Measurements from ENCODE around the gene PELI2. TPM values are rescaled to one million over a fixed set of nuclear protein-coding genes. Genes with fewer than 3 reads are reported as not detected.

The PELI2 gene, protein sequence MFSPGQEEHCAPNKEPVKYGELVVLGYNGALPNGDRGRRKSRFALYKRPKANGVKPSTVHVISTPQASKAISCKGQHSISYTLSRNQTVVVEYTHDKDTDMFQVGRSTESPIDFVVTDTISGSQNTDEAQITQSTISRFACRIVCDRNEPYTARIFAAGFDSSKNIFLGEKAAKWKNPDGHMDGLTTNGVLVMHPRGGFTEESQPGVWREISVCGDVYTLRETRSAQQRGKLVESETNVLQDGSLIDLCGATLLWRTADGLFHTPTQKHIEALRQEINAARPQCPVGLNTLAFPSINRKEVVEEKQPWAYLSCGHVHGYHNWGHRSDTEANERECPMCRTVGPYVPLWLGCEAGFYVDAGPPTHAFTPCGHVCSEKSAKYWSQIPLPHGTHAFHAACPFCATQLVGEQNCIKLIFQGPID
- 0.72 to 1.3 TPM (median 0.93 TPM) in 5 replicates for total RNA-seq (2022; extraction: Qiagen RNA extraction; ENCODE audit: low read depth)

DNA sequence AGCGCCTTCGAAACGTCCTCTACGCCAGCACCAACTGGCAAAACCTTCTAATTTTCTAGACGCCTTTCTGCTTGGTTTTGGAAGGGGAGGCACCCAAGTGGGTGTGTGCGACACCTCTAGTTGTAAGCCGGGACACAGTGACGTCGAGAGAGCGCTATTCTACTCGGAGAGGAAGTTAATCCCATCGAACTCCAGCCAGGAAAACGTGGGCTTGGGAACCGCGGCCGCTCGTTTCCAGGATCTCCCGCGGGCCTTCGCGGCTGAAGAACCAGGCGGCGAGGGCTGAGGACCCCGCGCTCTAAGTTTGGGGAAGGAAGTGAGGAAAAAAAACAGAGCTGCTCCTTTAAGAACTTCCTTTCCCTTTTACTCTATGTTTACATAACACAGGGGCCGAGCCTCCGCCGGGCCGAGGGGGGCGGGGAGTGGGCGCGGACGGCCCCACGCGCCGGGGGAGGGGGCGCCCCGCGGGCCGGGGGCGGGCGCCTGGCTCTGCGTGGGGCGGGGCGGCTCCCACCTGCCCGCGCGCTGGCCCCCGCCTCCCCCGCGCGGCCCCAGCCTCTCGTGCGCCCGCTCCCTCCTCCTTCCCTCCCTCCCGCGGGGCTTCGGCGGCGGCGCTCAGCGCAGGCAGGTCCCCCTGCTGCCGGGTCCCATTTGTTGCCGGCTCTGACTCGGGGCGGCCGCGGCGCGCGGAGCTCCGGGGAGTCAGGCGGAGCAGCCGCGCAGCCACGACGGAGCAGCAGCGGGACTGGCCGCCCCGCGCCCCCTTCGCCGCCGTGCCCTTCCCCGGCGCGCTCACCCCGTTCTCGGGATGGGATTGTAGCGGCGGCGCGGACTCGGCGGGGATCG is at the start of gene PELI2:
Gene PELI2, plus strand, starts transcription at position 647 of the 846 bp plus-strand sequence. CDS start 250 bp downstream, outside the sequence.

All from A549 treated with GW870086 at 1 μM for 4 hours (cell line).